GM18508 (cell line): ENCODE results near the gene CLPX.
"Not testable (repeated sequence)": the region's sequence is repeated elsewhere in the genome, so short reads cannot be mapped to it uniquely, and the experiment has no call there.

ENCODE experiments used
- ATAC-seq: cut with Tn5 transposase; IDR thresholded peaks from one replicate; pipeline ENCODE4 v1.9.1; 2021; ENCODE audit warnings: moderate number of reproducible peaks; ENCODE audit not compliant: insufficient read depth, unreplicated experiment

Gene CLPX

DNA sequence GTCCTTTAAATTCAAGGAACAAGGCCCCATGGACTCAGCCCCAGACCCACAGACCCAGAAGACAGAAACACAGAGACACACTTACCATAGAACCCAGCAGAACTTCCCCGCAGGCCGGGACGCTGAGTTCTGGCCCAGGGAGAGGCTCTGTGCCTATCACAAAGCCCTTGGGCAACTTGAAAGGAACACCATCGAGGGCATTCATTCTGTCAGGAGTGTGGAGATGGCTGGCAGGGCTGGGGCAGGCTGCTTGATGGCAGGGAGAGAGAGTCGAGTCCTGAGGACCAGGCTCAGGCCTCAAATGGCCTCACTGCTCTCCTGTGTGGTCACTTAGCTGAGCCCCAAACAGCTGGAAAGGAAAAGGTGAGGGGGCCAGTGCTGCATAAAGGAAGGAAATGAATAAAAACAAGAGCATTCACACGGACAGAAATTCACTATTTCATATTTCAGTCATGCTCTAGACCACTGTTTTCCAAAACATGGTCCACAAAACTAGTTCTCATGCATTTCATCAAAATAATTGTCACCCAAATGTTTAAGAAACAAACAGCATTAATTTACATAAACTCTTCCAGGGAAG, 79.0 kb downstream of the CLPX start:
- ATAC-seq = no peak

DNA sequence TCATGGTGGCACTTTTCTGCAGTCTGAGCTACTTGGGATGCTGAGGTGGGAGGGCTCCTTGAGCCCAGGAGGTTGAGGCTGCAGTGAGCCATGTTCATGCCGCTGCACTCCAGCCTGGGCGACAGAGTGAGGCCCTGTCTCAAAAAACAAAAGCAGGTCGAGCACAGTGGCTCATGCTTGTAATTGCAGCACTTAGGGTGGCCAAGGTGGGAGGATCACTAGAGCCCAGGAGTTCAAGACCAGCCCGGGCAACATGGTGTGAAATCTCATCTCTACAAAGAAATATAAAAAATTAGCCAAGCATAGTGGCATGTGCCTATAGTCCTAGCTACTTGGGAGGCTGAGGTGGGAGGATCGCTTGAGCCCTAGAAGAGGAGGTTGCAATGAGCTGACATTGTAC, 80.1 kb downstream of the CLPX start:
- ATAC-seq = no peak

DNA sequence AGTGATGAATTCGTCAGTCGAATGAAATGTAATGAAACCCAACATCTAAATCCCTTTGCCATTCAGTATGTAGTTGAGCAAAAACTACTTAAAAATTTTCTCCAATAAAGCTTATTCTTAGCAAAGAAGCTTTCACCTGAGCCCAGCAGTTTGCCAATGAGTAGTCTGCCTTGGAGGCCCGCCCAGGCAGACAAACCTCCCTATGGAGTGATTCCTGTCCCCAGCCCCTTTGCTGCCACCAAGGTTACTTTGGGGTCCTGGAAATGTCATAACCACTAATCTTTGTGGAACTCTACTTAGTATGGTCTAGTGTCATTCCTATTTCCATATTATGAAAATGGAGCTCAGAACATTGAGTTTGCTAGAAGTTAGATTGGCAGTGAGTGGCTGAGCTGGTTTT, 82.2 kb downstream of the CLPX start:
- ATAC-seq = no peak

DNA sequence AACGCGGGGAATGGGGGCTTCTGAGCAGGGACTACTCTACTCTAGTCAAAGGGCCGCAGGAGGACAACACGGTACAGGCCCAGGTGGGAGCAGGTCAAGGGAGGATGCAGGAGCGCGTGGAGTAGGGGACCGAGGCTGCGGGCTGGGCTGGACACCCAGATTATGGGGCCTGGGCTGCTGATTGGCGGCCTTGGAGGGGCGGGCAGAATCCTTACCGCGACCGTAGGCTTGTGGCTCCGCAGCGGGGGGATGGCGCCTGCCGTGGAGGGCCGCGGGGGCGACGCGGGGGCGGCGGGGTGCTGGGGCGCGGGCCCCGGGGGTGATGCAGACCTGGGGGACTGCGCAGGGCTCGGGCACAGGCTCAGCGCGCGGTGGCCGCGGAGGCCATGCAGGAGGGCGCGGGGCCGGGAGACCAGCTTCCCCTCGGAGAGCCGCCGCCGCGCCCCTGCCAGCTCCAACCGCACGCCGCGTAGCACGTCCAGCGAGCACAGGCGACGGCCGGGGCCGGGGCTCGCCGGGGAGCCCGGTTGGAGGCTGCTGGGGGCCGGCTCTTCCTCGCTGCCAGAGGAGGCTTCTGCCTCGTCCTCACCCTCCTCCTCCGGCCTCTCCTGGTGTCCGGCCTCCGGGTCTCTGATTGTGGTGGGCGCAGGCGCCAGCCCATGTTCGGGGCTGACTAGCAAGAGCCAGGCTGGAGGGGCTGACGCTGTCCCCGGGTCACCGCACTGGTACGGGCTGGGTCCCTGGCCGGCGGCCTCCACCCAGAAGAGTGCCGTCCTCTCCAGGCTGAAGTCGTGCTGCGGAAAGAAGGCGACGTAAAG, 83.0 kb downstream of the CLPX start:
- ATAC-seq = no peak

DNA sequence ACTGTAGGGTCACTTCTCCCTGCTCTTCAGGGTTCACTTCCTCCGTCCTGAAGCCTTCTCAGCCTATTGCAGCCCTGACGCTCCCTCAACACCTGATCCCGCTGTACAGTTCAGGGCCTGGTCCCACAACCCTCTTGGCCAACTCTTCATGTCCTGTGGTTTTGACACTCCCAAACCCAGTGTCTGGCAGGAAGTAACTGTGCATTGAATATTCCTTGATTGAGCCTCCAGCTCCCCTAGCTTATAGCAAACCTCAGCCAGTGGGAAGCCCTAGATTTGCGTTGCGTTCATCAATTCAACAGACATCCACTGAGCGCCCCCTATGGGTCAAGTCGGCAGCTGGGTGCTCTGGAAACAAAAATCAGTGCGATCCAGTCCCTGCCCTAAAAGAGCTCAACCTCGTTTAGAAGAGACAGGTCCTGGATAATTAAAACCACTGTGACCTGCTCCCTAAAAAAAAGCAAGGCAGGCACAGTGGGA, 83.7 kb downstream of the CLPX start:
- ATAC-seq = no peak

DNA sequence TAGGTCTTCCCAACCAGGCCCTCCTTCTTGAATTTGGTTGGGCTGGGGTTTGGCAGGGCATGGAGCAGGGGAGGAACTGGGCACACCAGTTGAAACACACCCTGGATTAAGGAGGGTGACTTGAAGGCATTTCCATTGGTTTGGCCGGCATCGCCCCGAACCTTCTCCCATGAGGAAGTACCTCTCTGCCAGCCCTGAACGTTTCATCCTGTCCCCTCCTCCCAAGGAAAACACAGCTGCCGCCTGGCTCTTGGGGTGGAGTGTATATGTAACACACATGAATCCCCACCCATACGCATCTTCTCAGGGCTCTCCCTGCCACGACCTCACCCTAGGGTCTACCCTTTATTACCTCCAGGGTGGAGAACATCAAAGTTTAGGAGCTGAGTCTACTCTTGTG, 84.7 kb downstream of the CLPX start:
- ATAC-seq = no peak

DNA sequence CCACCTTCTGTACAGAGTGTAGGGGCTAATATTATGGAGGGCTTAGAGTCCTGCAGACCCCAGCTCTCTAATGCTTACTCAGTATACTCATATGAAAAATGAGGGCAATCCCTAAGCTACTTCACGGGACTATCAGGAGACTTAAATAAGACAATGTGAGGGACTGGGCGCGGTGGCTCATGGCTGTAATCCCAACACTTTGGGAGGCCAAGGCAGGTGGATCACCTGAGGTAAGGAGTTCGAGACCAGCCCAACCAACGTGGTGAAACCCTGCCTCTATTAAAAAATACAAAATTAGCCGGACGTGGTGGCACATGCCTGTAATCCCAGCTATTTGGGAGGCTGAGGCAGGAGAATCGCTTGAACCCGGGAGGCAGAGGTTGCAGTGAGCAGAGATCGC, 85.3 kb downstream of the CLPX start:
- ATAC-seq = not testable (repeated sequence)

DNA sequence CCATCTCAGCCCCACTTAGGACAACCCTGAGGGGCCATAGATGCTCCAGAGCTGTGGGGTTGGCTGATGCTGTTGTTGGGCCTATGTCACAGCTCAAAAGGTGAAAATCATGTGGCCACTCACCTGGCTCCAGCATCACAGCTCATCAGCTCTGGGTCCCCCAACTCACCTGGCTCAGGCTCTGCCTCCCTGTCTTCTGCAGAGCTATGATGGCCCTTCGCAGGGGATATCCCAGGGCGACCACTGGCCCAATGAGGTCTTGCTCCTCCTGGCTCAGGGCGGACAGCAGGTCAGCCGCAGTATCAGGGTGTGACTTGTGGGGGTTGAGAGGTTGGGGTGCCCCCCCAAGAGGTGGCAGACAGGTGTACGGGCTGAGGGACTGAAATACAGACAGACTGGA, 85.8 kb downstream of the CLPX start:
- ATAC-seq = no peak
